ENCODE results near the gene C1R. TPM values are rescaled to one million over a fixed set of nuclear protein-coding genes. Genes with fewer than 3 reads are reported as not detected.

The C1R gene
- total RNA-seq, 1 experiment from 2014 or later = 9.6 TPM

DNA sequence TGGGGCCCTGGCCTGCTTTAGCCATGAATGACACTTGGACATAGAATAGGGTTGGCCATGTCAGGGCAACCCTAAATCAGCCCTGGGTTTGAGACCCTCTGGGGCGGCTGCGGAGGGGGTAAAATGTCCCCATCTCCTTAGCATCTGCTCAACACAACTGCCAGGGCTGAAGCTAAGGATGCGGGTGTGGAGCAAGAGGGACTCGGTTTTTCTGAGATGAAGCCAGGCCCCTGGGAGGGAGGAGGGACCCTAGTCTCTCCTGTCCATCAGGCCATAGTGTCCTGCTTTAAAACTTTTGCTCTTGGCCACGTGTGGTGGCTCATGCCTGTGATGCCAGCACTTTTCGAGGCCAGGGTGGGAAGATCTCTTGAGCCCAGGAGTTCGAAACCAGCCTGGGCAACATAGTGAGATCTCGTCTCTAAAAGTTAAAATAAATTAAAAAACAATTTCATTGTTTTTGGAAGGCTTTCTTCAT is 778 bp upstream of the C1R start:
- Histone ChIP-seq H3K27me3 (ENCODE audit: low read length) (no peaks in the 10 kb centered on the region), H3K36me3 (ENCODE audit: low read depth, low read length) (no peaks in the 10 kb centered on the region), H3F3A (ENCODE audit: low read length, unreplicated experiment) (no peaks in the 10 kb centered on the region), H3K9ac (ENCODE audit: low read length) (no peak overlapping the region), H3K27ac (ENCODE audit: low read length) (no peak overlapping the region), H3K9me3 (ENCODE audit: low read length) (no peaks in the 10 kb centered on the region), H2AFZ (ENCODE audit: low read length) (peak overlapping the region; percentile 91; the same call in 1 of the 2 replicates), H3K4me3 (ENCODE audit: low read length) (no peak overlapping the region), H3K4me1 (ENCODE audit: insufficient read depth, low read length) (peaks cover 3% of the 10 kb centered on the region; the same call in 1 of the 2 replicates), H4K20me1 (ENCODE audit: low read length) (no peaks in the 10 kb centered on the region), H3K79me2 (ENCODE audit: low read length) (no peaks in the 10 kb centered on the region), H3K9me2 (replicated peaks; ENCODE audit: low read length) (no peaks in the 10 kb centered on the region), H3K4me2 (ENCODE audit: low read length) (no peak overlapping the region)
- DNase-seq (no peak), ATAC-seq (no peak)
- intact Hi-C loops (cut with micrococcal nuclease) = loop anchor here (1.0 to 2.0 kb wide), 2 partner anchors 33 to 74 kb away; partner anchors contain the start of genes C1S and LPCAT3
- TF ChIP-seq EZH2 (IDR thresholded peaks at IDR 0.05; ENCODE audit: low read length, unreplicated experiment) = no peak
- no peak for TF ChIP-seq EZH2phosphoT487 (IDR thresholded peaks at IDR 0.05; ENCODE audit: borderline replicate concordance, low read length)
- no peak for TF ChIP-seq CTCF (conservative IDR thresholded peaks at IDR 0.05; ENCODE audit: low read depth, low read length)
- BruUV-seq (replicated peaks) = no TSS peak
- CTCF ChIA-PET = no interaction called here
- POLR2A ChIA-PET (ENCODE audit: unreplicated experiment) = interaction anchor here (0.5 kb wide), 1 partner anchor 149 kb away, joined by 6 read pairs; the partner anchor contains the start of gene C12orf57

DNA sequence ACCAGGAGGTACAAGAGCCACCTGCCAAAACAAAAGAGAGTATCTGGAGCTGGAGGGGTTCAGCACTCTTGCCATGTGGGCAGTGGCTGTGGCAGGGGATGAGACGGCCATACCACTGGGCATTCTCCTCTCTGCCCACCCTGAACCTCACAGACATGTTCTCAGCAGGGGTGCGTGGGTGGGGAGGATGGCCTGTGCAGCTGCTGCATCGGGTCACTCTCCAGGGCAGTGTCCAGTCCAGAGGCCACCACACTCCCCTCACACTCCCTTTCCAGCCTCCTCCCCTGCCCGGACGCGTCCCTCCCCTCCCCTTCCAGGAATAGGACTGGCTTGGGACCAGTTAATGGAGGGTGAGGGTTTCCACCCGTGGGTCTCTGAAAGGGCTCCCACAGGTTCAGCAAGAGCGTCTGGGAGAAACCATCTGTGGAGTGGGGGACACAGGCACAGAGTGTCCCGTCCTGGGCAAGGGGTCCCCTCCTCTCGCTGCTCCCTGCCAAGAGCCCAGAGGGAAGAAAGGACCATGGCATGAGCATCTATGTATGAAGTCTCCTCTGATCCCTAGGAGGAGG is 501 bp downstream of the C1R start:
- no peak overlapping the region for H3K9ac ChIP-seq (ENCODE audit: low read length)
- H4K20me1 ChIP-seq (ENCODE audit: low read length) = no peaks in the 10 kb centered on the region
- no peaks in the 10 kb centered on the region for H3K9me2 ChIP-seq (replicated peaks; ENCODE audit: low read length)
- no peaks in the 10 kb centered on the region for H3K79me2 ChIP-seq (ENCODE audit: low read length)
- ATAC-seq (peak; percentile 30), DNase-seq (no peak)
- ChIA-PET POLR2A (ENCODE audit: unreplicated experiment) (no interaction called here), CTCF (no interaction called here)
- TSS peak; percentile 28 for BruUV-seq (replicated peaks)
- H3F3A ChIP-seq (ENCODE audit: low read length, unreplicated experiment) = no peaks in the 10 kb centered on the region
- no peaks in the 10 kb centered on the region for H3K9me3 ChIP-seq (ENCODE audit: low read length)
- peak overlapping the region; percentile 66 for H3K4me3 ChIP-seq (ENCODE audit: low read length)
- no peak overlapping the region for H3K27ac ChIP-seq (ENCODE audit: low read length)
- no peak for TF ChIP-seq CTCF (conservative IDR thresholded peaks at IDR 0.05; ENCODE audit: low read depth, low read length)
- TF ChIP-seq EZH2phosphoT487 (IDR thresholded peaks at IDR 0.05; ENCODE audit: borderline replicate concordance, low read length) = no peak
- no peak for TF ChIP-seq EZH2 (IDR thresholded peaks at IDR 0.05; ENCODE audit: low read length, unreplicated experiment)
- peak overlapping the region; percentile 91 for H2AFZ ChIP-seq (ENCODE audit: low read length)
- H3K36me3 ChIP-seq (ENCODE audit: low read depth, low read length) = no peaks in the 10 kb centered on the region
- no peaks in the 10 kb centered on the region for H3K27me3 ChIP-seq (ENCODE audit: low read length)
- peak overlapping the region; percentile 88 for H3K4me2 ChIP-seq (ENCODE audit: low read length)
- H3K4me1 ChIP-seq (ENCODE audit: insufficient read depth, low read length) = peaks cover 3% of the 10 kb centered on the region; the same call in 1 of the 2 replicates
- intact Hi-C loops (cut with micrococcal nuclease) = loop anchor here (1.0 to 2.0 kb wide), 2 partner anchors 31 to 73 kb away; partner anchors contain the start of genes C1S and LPCAT3

DNA sequence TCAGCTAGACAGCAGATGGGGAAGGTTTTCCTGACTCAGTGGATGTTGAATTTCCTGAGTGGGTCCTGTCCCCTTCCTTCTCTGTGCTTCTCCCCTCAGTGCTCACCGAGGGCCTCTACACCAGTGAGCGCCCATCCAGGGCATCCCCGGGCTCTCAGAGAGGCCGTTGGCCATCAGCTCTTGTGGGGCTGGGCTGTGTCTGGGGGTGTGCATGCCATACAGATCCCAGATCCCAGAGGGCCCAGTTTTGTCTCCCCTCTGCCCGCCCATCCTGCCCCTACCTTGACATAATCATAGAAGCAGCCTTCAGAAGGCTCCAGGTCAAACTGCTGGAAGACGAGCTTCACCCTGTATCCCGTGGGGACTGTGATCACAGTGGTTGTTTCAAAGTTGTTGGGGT is 1.1 kb downstream of the C1R start:
- Histone ChIP-seq H3K4me3 (ENCODE audit: low read length) (no peak overlapping the region), H4K20me1 (ENCODE audit: low read length) (no peaks in the 10 kb centered on the region), H3K9me2 (replicated peaks; ENCODE audit: low read length) (no peaks in the 10 kb centered on the region), H3K9me3 (ENCODE audit: low read length) (no peaks in the 10 kb centered on the region), H3K9ac (ENCODE audit: low read length) (no peak overlapping the region), H3K4me2 (ENCODE audit: low read length) (no peak overlapping the region), H3K79me2 (ENCODE audit: low read length) (no peaks in the 10 kb centered on the region), H3K27ac (ENCODE audit: low read length) (no peak overlapping the region), H3K27me3 (ENCODE audit: low read length) (no peaks in the 10 kb centered on the region), H3K4me1 (ENCODE audit: insufficient read depth, low read length) (peaks cover 3% of the 10 kb centered on the region; the same call in 1 of the 2 replicates), H2AFZ (ENCODE audit: low read length) (no peak overlapping the region), H3F3A (ENCODE audit: low read length, unreplicated experiment) (no peaks in the 10 kb centered on the region), H3K36me3 (ENCODE audit: low read depth, low read length) (no peaks in the 10 kb centered on the region)
- ATAC-seq (no peak), DNase-seq (no peak)
- ChIA-PET CTCF (no interaction called here), POLR2A (ENCODE audit: unreplicated experiment) (no interaction called here)
- intact Hi-C loops (cut with micrococcal nuclease) = no loop called here
- no TSS peak for BruUV-seq (replicated peaks)
- TF ChIP-seq CTCF (conservative IDR thresholded peaks at IDR 0.05; ENCODE audit: low read depth, low read length) (no peak), EZH2 (IDR thresholded peaks at IDR 0.05; ENCODE audit: low read length, unreplicated experiment) (no peak), EZH2phosphoT487 (IDR thresholded peaks at IDR 0.05; ENCODE audit: borderline replicate concordance, low read length) (no peak)
